Loucy (cell line): Measurements from ENCODE around the gene CEP104.

Source experiments
- H2AFZ ChIP-seq: fragments of 200-600 bp; sonication (generic); 2 replicates; pipeline ENCODE4 v1.6.0; 2016; ENCODE audit warnings: antibody characterized with exemption, mild to moderate bottlenecking, low read length, moderate library complexity
- H3F3A ChIP-seq: fragments of 200-600 bp; 2 replicates; pipeline ENCODE4 v1.6.0; 2016; ENCODE audit warnings: antibody characterized with exemption, low read depth, mild to moderate bottlenecking
- H3K27me3 ChIP-seq: fragments of 200-600 bp; sonication (generic); 2 replicates; pipeline ENCODE4 v1.6.1; 2014; ENCODE audit warnings: low read length, mild to moderate bottlenecking; ENCODE audit not compliant: insufficient read depth, poor library complexity, severe bottlenecking
- H3K36me3 ChIP-seq: fragments of 200-600 bp; sonication (generic); 2 replicates; pipeline ENCODE4 v1.6.1; 2016; ENCODE audit warnings: low read length; ENCODE audit not compliant: insufficient read depth
- H3K4me1 ChIP-seq: fragments of 200-600 bp; sonication (generic); 2 replicates; pipeline ENCODE4 v1.5.1; 2014; ENCODE audit warnings: low read length, mild to moderate bottlenecking; ENCODE audit not compliant: insufficient read depth, poor library complexity, severe bottlenecking
- H3K4me2 ChIP-seq: fragments of 200-600 bp; sonication (generic); 2 replicates; pipeline ENCODE4 v1.6.0; 2014; ENCODE audit warnings: antibody characterized with exemption, low read length, low read depth, mild to moderate bottlenecking; ENCODE audit not compliant: poor library complexity, severe bottlenecking
- H3K4me3 ChIP-seq: fragments of 200-600 bp; sonication (generic); 2 replicates; pipeline ENCODE4 v1.5.1; 2014; ENCODE audit warnings: low read length, mild to moderate bottlenecking, mixed read lengths; ENCODE audit not compliant: poor library complexity, severe bottlenecking
- H3K79me2 ChIP-seq: fragments of 200-600 bp; sonication (generic); 2 replicates; pipeline ENCODE4 v1.6.1; 2014; ENCODE audit warnings: low read length; ENCODE audit not compliant: insufficient read depth
- H3K9ac ChIP-seq: fragments of 200-600 bp; sonication (generic); 2 replicates; pipeline ENCODE4 v1.6.0; 2014; ENCODE audit warnings: mild to moderate bottlenecking, low read depth, low read length, moderate library complexity; ENCODE audit not compliant: poor library complexity, severe bottlenecking
- H3K9me2 ChIP-seq: fragments of 200-600 bp; sonication (generic); replicated peaks from 2 replicates; pipeline ENCODE4 v1.6.1; 2016; ENCODE audit warnings: low read depth, low read length, mixed read lengths
- H3K9me3 ChIP-seq: fragments of 200-600 bp; sonication (generic); 2 replicates; pipeline ENCODE4 v1.6.1; 2014; ENCODE audit warnings: mild to moderate bottlenecking, antibody characterized with exemption, low read length, low read depth; ENCODE audit not compliant: insufficient read depth
- H4K20me1 ChIP-seq: fragments of 200-600 bp; sonication (generic); 2 replicates; pipeline ENCODE4 v1.6.0; 2014; ENCODE audit warnings: antibody characterized with exemption, low read length, mild to moderate bottlenecking; ENCODE audit not compliant: insufficient read depth, poor library complexity, severe bottlenecking
- EZH2phosphoT487 ChIP-seq: fragments of 200-600 bp; IDR thresholded peaks from 2 replicates; pipeline ENCODE4 v1.6.1; 2018; ENCODE audit warnings: antibody characterized with exemption, mild to moderate bottlenecking, moderate library complexity, borderline replicate concordance
- TF ChIP-seq, protein P1 (sequence below): fragments of 200-600 bp; sonication (generic); conservative IDR thresholded peaks from 2 replicates; pipeline ENCODE4 v1.5.1; 2014; ENCODE audit warnings: mild to moderate bottlenecking, antibody characterized with exemption, low read length

CEP104 gene

DNA sequence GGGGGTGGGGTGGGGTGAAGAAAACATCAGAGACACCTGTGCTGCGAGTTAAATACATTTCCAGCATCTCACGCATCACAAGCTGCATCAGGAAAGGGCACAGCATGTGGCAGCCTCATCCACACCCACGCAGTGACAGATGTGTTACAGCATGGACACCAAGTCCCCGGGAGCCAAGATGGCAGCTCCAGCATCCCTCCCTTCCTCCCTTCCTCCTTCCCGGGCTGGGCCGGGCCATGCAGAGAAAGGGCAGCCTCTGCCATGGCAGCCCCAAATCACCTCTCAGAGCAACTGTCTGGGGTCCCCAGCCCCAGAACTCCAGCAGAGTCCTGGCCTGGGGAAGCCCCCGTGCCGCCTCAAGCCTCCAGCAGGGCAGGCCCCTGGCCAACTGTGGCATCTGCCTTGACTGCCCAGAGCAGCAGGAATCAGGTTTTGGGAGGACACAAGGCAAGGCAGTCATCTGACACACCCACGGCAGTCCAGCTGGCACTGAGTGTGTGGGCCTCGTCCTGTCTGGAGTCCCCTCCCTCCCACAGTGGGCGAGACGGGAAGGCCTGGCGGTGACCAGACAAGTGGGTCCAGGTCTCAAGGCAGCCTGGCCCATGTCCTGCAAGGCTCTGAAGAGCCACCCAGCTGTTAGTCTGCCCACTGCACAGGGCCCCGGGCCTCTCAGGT lies 78.3 kb downstream of the CEP104 start:
- Histone ChIP-seq H3K79me2 (no peaks in the 10 kb centered on the region), H3K4me1 (peaks cover 5% of the 10 kb centered on the region), H3K9ac (no peak overlapping the region), H3F3A (no peaks in the 10 kb centered on the region), H3K9me2 (no peaks in the 10 kb centered on the region), H3K4me2 (no peak overlapping the region), H4K20me1 (no peaks in the 10 kb centered on the region), H3K36me3 (peaks cover 48% of the 10 kb centered on the region; the same call in 1 of the 2 replicates), H3K27me3 (no peaks in the 10 kb centered on the region), H2AFZ (no peak overlapping the region), H3K9me3 (no peaks in the 10 kb centered on the region), H3K4me3 (no peak overlapping the region)
- no peak for TF ChIP-seq EZH2phosphoT487
- TF ChIP-seq, protein P1, sequence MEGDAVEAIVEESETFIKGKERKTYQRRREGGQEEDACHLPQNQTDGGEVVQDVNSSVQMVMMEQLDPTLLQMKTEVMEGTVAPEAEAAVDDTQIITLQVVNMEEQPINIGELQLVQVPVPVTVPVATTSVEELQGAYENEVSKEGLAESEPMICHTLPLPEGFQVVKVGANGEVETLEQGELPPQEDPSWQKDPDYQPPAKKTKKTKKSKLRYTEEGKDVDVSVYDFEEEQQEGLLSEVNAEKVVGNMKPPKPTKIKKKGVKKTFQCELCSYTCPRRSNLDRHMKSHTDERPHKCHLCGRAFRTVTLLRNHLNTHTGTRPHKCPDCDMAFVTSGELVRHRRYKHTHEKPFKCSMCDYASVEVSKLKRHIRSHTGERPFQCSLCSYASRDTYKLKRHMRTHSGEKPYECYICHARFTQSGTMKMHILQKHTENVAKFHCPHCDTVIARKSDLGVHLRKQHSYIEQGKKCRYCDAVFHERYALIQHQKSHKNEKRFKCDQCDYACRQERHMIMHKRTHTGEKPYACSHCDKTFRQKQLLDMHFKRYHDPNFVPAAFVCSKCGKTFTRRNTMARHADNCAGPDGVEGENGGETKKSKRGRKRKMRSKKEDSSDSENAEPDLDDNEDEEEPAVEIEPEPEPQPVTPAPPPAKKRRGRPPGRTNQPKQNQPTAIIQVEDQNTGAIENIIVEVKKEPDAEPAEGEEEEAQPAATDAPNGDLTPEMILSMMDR, result no peak

DNA sequence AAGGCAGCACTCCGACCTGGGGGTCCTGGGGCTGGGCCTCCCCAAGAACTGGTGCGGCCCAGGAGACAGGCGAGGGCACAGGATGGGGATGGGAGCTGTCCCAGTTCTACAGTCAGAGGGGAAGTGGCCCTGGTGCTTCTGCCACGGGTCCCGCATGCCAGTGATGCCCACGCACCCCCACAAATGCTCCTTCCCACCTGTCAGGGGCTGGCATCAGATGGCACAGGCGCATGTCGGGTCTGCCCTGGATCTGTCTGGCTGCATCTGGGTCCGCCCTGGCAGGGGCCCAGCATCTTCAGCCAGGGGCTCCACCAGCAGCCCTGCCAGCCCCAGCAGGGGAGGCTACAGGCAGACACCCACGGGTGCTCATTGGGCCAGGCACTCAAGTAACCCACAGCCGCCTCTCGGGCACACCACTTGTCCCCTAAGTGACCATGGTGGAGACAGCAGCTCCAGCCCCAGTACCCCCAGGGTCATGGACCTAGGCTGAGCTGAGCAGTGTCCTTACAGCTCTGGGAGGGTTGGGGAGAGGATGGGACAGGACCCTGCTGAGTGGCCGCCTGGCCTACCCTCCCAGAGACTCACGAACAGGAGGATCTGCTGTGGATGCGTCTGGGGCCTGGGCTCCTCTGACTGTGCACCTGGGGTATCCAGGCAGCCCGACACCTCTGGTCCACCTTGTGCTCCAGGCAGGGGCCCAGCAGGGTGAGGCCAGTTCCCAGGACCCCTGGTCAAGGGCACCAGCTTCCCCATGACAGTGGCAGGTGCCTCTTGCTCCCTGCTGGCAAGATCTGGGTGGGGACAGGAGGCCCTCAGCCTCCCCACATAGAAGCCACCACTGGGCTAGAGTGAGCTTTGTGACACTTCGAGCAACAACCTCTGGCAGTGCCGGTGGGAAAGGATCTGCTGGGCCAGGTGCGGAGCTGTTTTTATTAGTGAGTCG lies 79.1 kb downstream of the CEP104 start:
- no peak overlapping the region for H2AFZ ChIP-seq
- no peaks in the 10 kb centered on the region for H3F3A ChIP-seq
- H3K27me3 ChIP-seq, result no peaks in the 10 kb centered on the region
- H3K9me3 ChIP-seq, result no peaks in the 10 kb centered on the region
- peaks cover 5% of the 10 kb centered on the region for H3K4me1 ChIP-seq
- no peak overlapping the region for H3K9ac ChIP-seq
- H3K4me3 ChIP-seq, result no peak overlapping the region
- no peaks in the 10 kb centered on the region for H3K9me2 ChIP-seq
- peaks cover 40% of the 10 kb centered on the region; the same call in 1 of the 2 replicates for H3K36me3 ChIP-seq
- H3K79me2 ChIP-seq, result no peaks in the 10 kb centered on the region
- no peaks in the 10 kb centered on the region for H4K20me1 ChIP-seq
- no peak for TF ChIP-seq EZH2phosphoT487
- TF ChIP-seq, protein P1, result no peak
- no peak overlapping the region for H3K4me2 ChIP-seq

DNA sequence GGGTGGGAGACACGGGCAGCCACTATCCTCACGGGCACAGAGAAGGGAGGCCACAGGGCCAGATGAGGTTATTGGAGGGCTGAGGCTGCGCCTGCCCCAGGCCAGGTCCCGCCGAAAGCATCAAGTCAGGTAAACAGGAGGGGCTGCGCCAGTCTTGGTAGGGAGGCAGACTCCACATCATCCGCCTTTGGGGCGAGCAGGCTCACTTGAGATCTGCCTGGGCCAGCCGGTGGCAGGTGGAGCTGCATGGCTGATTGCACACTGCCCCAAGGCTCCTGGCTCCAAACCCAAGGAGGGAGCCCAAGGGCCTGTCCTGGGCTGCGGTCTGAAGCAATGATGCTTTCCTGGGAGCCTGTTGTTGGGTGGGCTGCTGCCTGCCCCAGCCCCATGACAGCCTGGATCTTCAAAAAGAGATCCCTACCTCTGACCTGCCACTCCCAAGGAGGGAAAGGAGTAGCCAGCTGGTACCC lies 79.9 kb downstream of the CEP104 start:
- TF ChIP-seq EZH2phosphoT487, result no peak
- TF ChIP-seq, protein P1, result no peak
- H3K27me3 ChIP-seq, result no peaks in the 10 kb centered on the region
- H3K9ac ChIP-seq, result no peak overlapping the region
- no peak overlapping the region for H3K4me2 ChIP-seq
- peaks cover 32% of the 10 kb centered on the region; the same call in 1 of the 2 replicates for H3K36me3 ChIP-seq
- no peaks in the 10 kb centered on the region for H4K20me1 ChIP-seq
- H3F3A ChIP-seq, result no peaks in the 10 kb centered on the region
- no peak overlapping the region for H2AFZ ChIP-seq
- no peaks in the 10 kb centered on the region for H3K9me3 ChIP-seq
- no peak overlapping the region for H3K4me3 ChIP-seq
- no peaks in the 10 kb centered on the region for H3K79me2 ChIP-seq
- H3K4me1 ChIP-seq, result peaks cover 5% of the 10 kb centered on the region
- H3K9me2 ChIP-seq, result no peaks in the 10 kb centered on the region
